IMR-90 (cell line): ENCODE data around the gene ADD3. TPM values are rescaled to one million over a fixed set of nuclear protein-coding genes. Genes with fewer than 3 reads are reported as not detected.

Experiments used
- ATAC-seq: fragments of 200-7000 bp; cut with Tn5 transposase; 2 replicates; pipeline ENCODE4 v1.9.1; 2020; ENCODE audit warnings: low read depth, mild to moderate bottlenecking, moderate library complexity
- BruUV-seq: library from RNA; stranded (reverse); fragments of 400-500 nt; replicated peaks from 2 replicates; lab custom pipeline; 2021; lab: Mats Ljungman, UMichigan
- CTCF ChIA-PET: fragments of 300-600 bp; formaldehyde crosslinking; extraction: SDS; loops from one replicate; lab custom pipeline; 2021; ENCODE audit warnings: antibody characterized with exemption; lab: Yijun Ruan, JAX
- POLR2A ChIA-PET: fragments of 300-600 bp; sonication (Branson Sonifier 250); formaldehyde crosslinking; loops from one replicate; lab custom pipeline; 2022; ENCODE audit warnings: antibody characterized with exemption; ENCODE audit not compliant: unreplicated experiment; lab: Charles Lee
- DNase-seq: peaks from one replicate; pipeline ENCODE4 v3.0.0; 2013
- H2AFZ ChIP-seq: replicated peaks from 2 replicates; pipeline ENCODE3; 2013; ENCODE audit warnings: low read length, mild to moderate bottlenecking; ENCODE audit not compliant: poor library complexity
- H2AK5ac ChIP-seq: 2 replicates; pipeline ENCODE4 v1.6.1; 2013; ENCODE audit warnings: low read depth, low read length, inconsistent platforms
- H2AK9ac ChIP-seq: replicated peaks from 2 replicates; pipeline ENCODE3; 2013; ENCODE audit warnings: mild to moderate bottlenecking, low read depth, low read length, moderate library complexity; ENCODE audit not compliant: poor library complexity
- H2BK120ac ChIP-seq: 2 replicates; pipeline ENCODE4 v1.6.1; 2013; ENCODE audit warnings: low read depth, low read length, inconsistent platforms
- H2BK15ac ChIP-seq: 3 replicates; pipeline ENCODE4 v1.6.1; 2013; ENCODE audit warnings: low read depth, low read length, inconsistent platforms
- H2BK20ac ChIP-seq: 2 replicates; pipeline ENCODE4 v1.6.1; 2013; ENCODE audit warnings: low read depth, mild to moderate bottlenecking, inconsistent platforms, low read length, moderate library complexity
- H2BK5ac ChIP-seq: 2 replicates; pipeline ENCODE4 v1.6.1; 2013; ENCODE audit warnings: mild to moderate bottlenecking, low read depth, low read length, inconsistent platforms; ENCODE audit not compliant: poor library complexity, severe bottlenecking
- H3K14ac ChIP-seq: replicated peaks from 2 replicates; pipeline ENCODE4 v1.6.1; 2013; ENCODE audit warnings: low read depth, low read length, inconsistent platforms
- H3K18ac ChIP-seq: 2 replicates; pipeline ENCODE4 v1.6.1; 2013; ENCODE audit warnings: low read depth, low read length, control low read depth
- H3K23ac ChIP-seq: 2 replicates; pipeline ENCODE4 v1.6.1; 2013; ENCODE audit warnings: low read depth, low read length, inconsistent platforms
- H3K27ac ChIP-seq: 2 replicates; pipeline ENCODE4 v1.5.1; 2013; ENCODE audit warnings: mild to moderate bottlenecking, control low read depth, low read length; ENCODE audit not compliant: insufficient read depth
- H3K27me3 ChIP-seq: 2 replicates; pipeline ENCODE4 v1.6.1; 2013; ENCODE audit warnings: low read length; ENCODE audit not compliant: control insufficient read depth, insufficient read depth
- H3K36me3 ChIP-seq: 2 replicates; pipeline ENCODE4 v1.6.1; 2013; ENCODE audit warnings: low read length, mixed read lengths; ENCODE audit not compliant: control insufficient read depth, insufficient read depth
- H3K4ac ChIP-seq: 2 replicates; pipeline ENCODE4 v1.6.1; 2013; ENCODE audit warnings: low read depth, low read length, inconsistent platforms
- H3K4me1 ChIP-seq: 2 replicates; pipeline ENCODE4 v1.6.1; 2013; ENCODE audit warnings: low read length, mixed read lengths; ENCODE audit not compliant: control insufficient read depth, insufficient read depth
- H3K4me2 ChIP-seq: 2 replicates; pipeline ENCODE4 v1.6.1; 2013; ENCODE audit warnings: low read depth, mild to moderate bottlenecking, control low read depth, low read length, moderate library complexity
- H3K4me3 ChIP-seq: 2 replicates; pipeline ENCODE4 v1.5.1; 2013; ENCODE audit warnings: low read depth, mild to moderate bottlenecking, control low read depth, low read length, moderate library complexity; ENCODE audit not compliant: insufficient read depth
- H3K56ac ChIP-seq: 2 replicates; pipeline ENCODE4 v1.6.1; 2013; ENCODE audit warnings: low read length, inconsistent platforms; ENCODE audit not compliant: insufficient read depth; ENCODE audit errors: extremely low read depth
- H3K79me1 ChIP-seq, 2 experiments: 2 replicates each; pipeline ENCODE4 v1.6.1; 2013; ENCODE audit warnings: low read length in 2 of 2, inconsistent platforms in 1 of 2, low read depth in 1 of 2
- H3K9ac ChIP-seq: 2 replicates; pipeline ENCODE4 v1.6.1; 2013; ENCODE audit warnings: low read depth, low read length, control low read depth
- H3K9me1 ChIP-seq: 2 replicates; pipeline ENCODE4 v1.6.1; 2013; ENCODE audit warnings: low read length, inconsistent platforms; ENCODE audit not compliant: insufficient read depth
- H3K9me3 ChIP-seq: 2 replicates; pipeline ENCODE4 v1.6.1; 2013; ENCODE audit warnings: low read length; ENCODE audit not compliant: control insufficient read depth, insufficient read depth
- H4K20me1 ChIP-seq: 2 replicates; pipeline ENCODE4 v1.6.1; 2013; ENCODE audit warnings: low read length, inconsistent platforms; ENCODE audit not compliant: insufficient read depth
- H4K5ac ChIP-seq: 2 replicates; pipeline ENCODE4 v1.6.1; 2013; ENCODE audit warnings: mild to moderate bottlenecking, low read depth, low read length, control low read depth
- H4K8ac ChIP-seq, 2 experiments: 2 replicates each; pipeline ENCODE4 v1.6.1; 2013; ENCODE audit warnings: low read depth in 2 of 2, low read length in 2 of 2, control low read depth in 1 of 2, inconsistent platforms in 1 of 2
- H4K91ac ChIP-seq: 2 replicates; pipeline ENCODE4 v1.6.1; 2013; ENCODE audit warnings: low read depth, low read length, inconsistent platforms; ENCODE audit not compliant: insufficient read depth
- MXI1 ChIP-seq: IDR thresholded peaks from 2 replicates; pipeline ENCODE4 v1.6.1; 2012; ENCODE audit warnings: low read depth, mild to moderate bottlenecking, low read length, moderate library complexity, borderline replicate concordance
- POLR2A ChIP-seq: IDR thresholded peaks from 2 replicates; pipeline ENCODE4 v1.6.1; 2012; ENCODE audit warnings: mild to moderate bottlenecking, low read depth, low read length
- RAD21 ChIP-seq: IDR thresholded peaks from 2 replicates; pipeline ENCODE4 v1.6.1; 2012; ENCODE audit warnings: low read length, improper control_type of control experiment
- SMC3 ChIP-seq: fragments of 150-350 bp; IDR thresholded peaks from 2 replicates; pipeline ENCODE4 v1.6.1; 2016; ENCODE audit warnings: low read depth, mild to moderate bottlenecking, antibody characterized with exemption, low read length, moderate library complexity
- WGBS, 2 experiments: methylation state at CpG; one replicate each; pipeline versions ENCODE4 v1.1.5 to v1.1.7; 2013; ENCODE audit warnings: missing lambda C conversion rate in 2 of 2; ENCODE audit not compliant: insufficient read length in 1 of 2; ENCODE audit errors: extremely low coverage in 2 of 2; 5-methylcytosine and 5-hydroxymethylcytosine counted together
- dilution Hi-C: fragments of 300-500 bp; cut with HindIII; formaldehyde crosslinking; loops from one replicate; pipeline ENCODE4 v1.14.3; 2018; ENCODE audit warnings: low sequenced_read_pairs; ENCODE audit not compliant: unreplicated experiment
- in situ Hi-C: fragments of 300-500 bp; cut with MboI; formaldehyde crosslinking; loops from 3 replicates; pipeline ENCODE4 v1.14.3; 2019; ENCODE audit warnings: low sequenced_read_pairs, inconsistent platforms, mixed read lengths
- intact Hi-C: fragments of 100-400 bp; cut with micrococcal nuclease; formaldehyde crosslinking; loops from 2 replicates; pipeline ENCODE4 v1.10.0; 2022
- polyA plus RNA-seq, 3 experiments: library from polyadenylated mRNA; depleted of rRNA; stranded (reverse); fragments of >200 nt; gene quantifications; 2 replicates each; pipeline ENCODE4 v1.2.3, GENCODE V29; 2012; ENCODE audit warnings: low replicate concordance in 1 of 3
- total RNA-seq: library from RNA; depleted of rRNA; stranded (reverse); fragments of >200 nt; gene quantifications from 2 replicates; pipeline ENCODE4 v1.2.3, GENCODE V29; 2012

ADD3 gene
- total and polyA plus RNA-seq, 2 of the 4 experiments (the other 2 are of a cell fraction): 138 to 212 TPM

GRCh38 chr10:109982812-109983211 lies 25.0 kb upstream of the ADD3 start:
- no peak overlapping the region for H3K14ac ChIP-seq
- no peak for ATAC-seq
- no peak overlapping the region for H3K27ac ChIP-seq
- no peak overlapping the region for H3K4me3 ChIP-seq
- no peak overlapping the region for H3K9ac ChIP-seq
- H3K4ac ChIP-seq: no peak overlapping the region
- H4K20me1 ChIP-seq: no peaks in the 10 kb centered on the region
- no peak overlapping the region for H4K91ac ChIP-seq
- H3K4me1 ChIP-seq: peaks cover 2% of the 10 kb centered on the region; the same call in 1 of the 2 replicates
- H3K9me3 ChIP-seq: no peaks in the 10 kb centered on the region
- H3K56ac ChIP-seq: no peak overlapping the region
- H2AK9ac ChIP-seq: no peak overlapping the region
- H4K5ac ChIP-seq: no peak overlapping the region
- no peak overlapping the region for H4K8ac ChIP-seq
- no peak overlapping the region for H2BK20ac ChIP-seq
- in situ Hi-C loops (no loop called here), dilution Hi-C loops (no loop called here), intact Hi-C loops (loop anchor here (2.0 kb wide), 1 partner anchor 16 kb away; no protein-coding TSS in a partner anchor)
- no peak for TF ChIP-seq RAD21
- no peak for TF ChIP-seq MXI1
- no peak for TF ChIP-seq POLR2A
- no peak for TF ChIP-seq SMC3
- no peak for DNase-seq
- no peak overlapping the region for H3K18ac ChIP-seq
- CTCF ChIA-PET: interaction anchor here (1.6 kb wide), 1 partner anchor 15 kb away, joined by 3 read pairs; no protein-coding TSS in a partner anchor
- H3K9me1 ChIP-seq: peaks cover 6% of the 10 kb centered on the region
- H2AK5ac ChIP-seq: no peak overlapping the region
- no peak overlapping the region for H3K23ac ChIP-seq
- WGBS, 2 experiments: no CpG with 5 or more reads among the region's 1 CpG
- no peak overlapping the region for H3K4me2 ChIP-seq
- H3K79me1 ChIP-seq: no peaks in the 10 kb centered on the region
- no peaks in the 10 kb centered on the region for H3K36me3 ChIP-seq
- BruUV-seq: no TSS peak
- no peaks in the 10 kb centered on the region for H3K27me3 ChIP-seq
- no peak overlapping the region for H2BK5ac ChIP-seq
- POLR2A ChIA-PET: no interaction called here
- no peak overlapping the region for H2AFZ ChIP-seq
- no peak overlapping the region for H2BK120ac ChIP-seq
- no peak overlapping the region for H2BK15ac ChIP-seq
